Suprapubic skin (tissue), 4 donors: ENCODE data around the gene NPB. TPM values are rescaled to one million over a fixed set of nuclear protein-coding genes. Genes with fewer than 3 reads are reported as not detected.

Experiments used
- DNase-seq, 2 donors: peaks; one replicate each; pipeline ENCODE4 v3.0.0-alpha.2; 2019; ENCODE audit warnings: low spot score in 2 of 2
- H3K27ac ChIP-seq: fragments of 200-600 bp; sonication (generic); one replicate; pipeline ENCODE4 v1.5.1; 2019
- H3K27me3 ChIP-seq: fragments of 200-600 bp; sonication (generic); one replicate; pipeline ENCODE4 v1.5.1; 2019
- H3K36me3 ChIP-seq: fragments of 200-600 bp; sonication (generic); one replicate; pipeline ENCODE4 v1.5.1; 2019
- H3K4me1 ChIP-seq: fragments of 200-600 bp; sonication (generic); one replicate; pipeline ENCODE4 v1.5.1; 2019
- H3K4me3 ChIP-seq: fragments of 200-600 bp; sonication (generic); one replicate; pipeline ENCODE4 v1.5.1; 2019; ENCODE audit warnings: mild to moderate bottlenecking
- H3K9me3 ChIP-seq: fragments of 200-600 bp; sonication (generic); one replicate; pipeline ENCODE4 v1.5.1; 2019
- CTCF ChIP-seq, 2 donors: fragments of 200-600 bp in 1 of 2; fragments of 450-650 bp in 1 of 2; sonication (generic) in 1 of 2; IDR thresholded peaks; one replicate each; pipeline ENCODE4 v1.5.1; 2016 to 2019; ENCODE audit warnings: antibody characterized with exemption in 2 of 2, mild to moderate bottlenecking in 1 of 2, moderate library complexity in 1 of 2
- EP300 ChIP-seq: sonication (generic); formaldehyde crosslinking; IDR thresholded peaks from one replicate; pipeline ENCODE4 v1.6.1; 2017; ENCODE audit warnings: antibody characterized with exemption
- POLR2A ChIP-seq, 2 donors: fragments of 450-650 bp; IDR thresholded peaks; one replicate each; pipeline ENCODE4 v1.6.1; 2017; ENCODE audit warnings: antibody characterized with exemption in 2 of 2, mild to moderate bottlenecking in 2 of 2, moderate library complexity in 2 of 2
- POLR2AphosphoS5 ChIP-seq, 3 donors: sonication (generic); formaldehyde crosslinking; IDR thresholded peaks; one replicate each; pipeline ENCODE4 v1.6.1; 2017; ENCODE audit warnings: antibody characterized with exemption in 3 of 3
- WGBS: methylation state at CpG from one replicate; pipeline ENCODE4 v1.1.5; 2018; 5-methylcytosine and 5-hydroxymethylcytosine counted together
- total RNA-seq, 4 donors: library from RNA; depleted of rRNA; stranded (reverse); fragments of >200 nt; gene quantifications; one replicate each; pipeline ENCODE4 v1.1.0, GENCODE V29; 2016

NPB gene
- total RNA-seq, 4 donors from 2014 or later: 0.40 TPM; not detected in 3

GRCh38 chr17:81934850-81935708, 33.0 kb downstream of the NPB start:
- DNase-seq: no peak
- no peaks in the 10 kb centered on the region for H3K27me3 ChIP-seq
- 95% methylated on average over 24 of the region's 38 CpGs for WGBS
- H3K4me1 ChIP-seq: peaks cover 29% of the 10 kb centered on the region
- no peaks in the 10 kb centered on the region for H3K36me3 ChIP-seq
- H3K9me3 ChIP-seq: no peaks in the 10 kb centered on the region
- TF ChIP-seq POLR2AphosphoS5 (IDR thresholded peaks at IDR 0.05) (no peak), POLR2A (IDR thresholded peaks at IDR 0.05) (no peak), EP300 (no peak), CTCF (IDR thresholded peaks at IDR 0.05) (no peak)
- H3K4me3 ChIP-seq: no peak overlapping the region
- no peak overlapping the region for H3K27ac ChIP-seq

- WGBS: 81% methylated on average over 6 of the region's 6 CpGs
- Histone ChIP-seq H3K36me3 (no peaks in the 10 kb centered on the region), H3K27ac (no peak overlapping the region), H3K9me3 (no peaks in the 10 kb centered on the region), H3K4me3 (no peak overlapping the region), H3K27me3 (no peaks in the 10 kb centered on the region), H3K4me1 (peaks cover 32% of the 10 kb centered on the region)
- no peak for TF ChIP-seq POLR2A (IDR thresholded peaks at IDR 0.05)
- TF ChIP-seq POLR2AphosphoS5 (IDR thresholded peaks at IDR 0.05): no peak
- TF ChIP-seq EP300: no peak
- no peak for TF ChIP-seq CTCF (IDR thresholded peaks at IDR 0.05)
- no peak for DNase-seq
Measured at GRCh38 chr17:81935709-81936084, 33.7 kb downstream of the NPB start.

- Histone ChIP-seq H3K27me3 (peaks cover 17% of the 10 kb centered on the region), H3K9me3 (no peaks in the 10 kb centered on the region), H3K4me1 (peaks cover 26% of the 10 kb centered on the region), H3K36me3 (no peaks in the 10 kb centered on the region), H3K4me3 (no peak overlapping the region), H3K27ac (no peak overlapping the region)
- no peak for TF ChIP-seq POLR2A (IDR thresholded peaks at IDR 0.05)
- no peak for TF ChIP-seq CTCF (IDR thresholded peaks at IDR 0.05)
- TF ChIP-seq POLR2AphosphoS5 (IDR thresholded peaks at IDR 0.05): no peak
- no peak for TF ChIP-seq EP300
- WGBS: 74% methylated on average over 13 of the region's 15 CpGs
- DNase-seq: no peak
Measured at GRCh38 chr17:81939218-81939617, 37.2 kb downstream of the NPB start.

- H3K9me3 ChIP-seq: no peaks in the 10 kb centered on the region
- no peaks in the 10 kb centered on the region for H3K36me3 ChIP-seq
- H3K27ac ChIP-seq: no peak overlapping the region
- no peak overlapping the region for H3K4me3 ChIP-seq
- no peak for DNase-seq
- peaks cover 26% of the 10 kb centered on the region for H3K4me1 ChIP-seq
- H3K27me3 ChIP-seq: peaks cover 17% of the 10 kb centered on the region
- no CpG with 5 or more reads among the region's 21 CpGs for WGBS
- no peak for TF ChIP-seq CTCF (IDR thresholded peaks at IDR 0.05)
- no peak for TF ChIP-seq POLR2A (IDR thresholded peaks at IDR 0.05)
- no peak for TF ChIP-seq EP300
- no peak for TF ChIP-seq POLR2AphosphoS5 (IDR thresholded peaks at IDR 0.05)
Measured at GRCh38 chr17:81939881-81940385, 37.9 kb downstream of the NPB start.
